Tibial artery (tissue), 4 donors: Measurements from ENCODE around the gene PIP5K1B.

Experiments used
- DNase-seq, 2 donors: peaks; one replicate each; pipeline ENCODE4 v3.0.0-alpha.2; 2019
- H3K27ac ChIP-seq, 2 donors: fragments of 200-600 bp; sonication (generic) in 1 of 2; 1 replicate in 1 of 2; 2 replicates in 1 of 2; pipeline ENCODE4 v1.5.1; 2018 to 2019; ENCODE audit warnings: mild to moderate bottlenecking in 1 of 2
- H3K27me3 ChIP-seq, 2 donors: fragments of 200-600 bp; sonication (generic) in 1 of 2; one replicate each; pipeline versions ENCODE4 v1.5.1 to v1.6.0; 2016 to 2019
- H3K36me3 ChIP-seq, 3 donors: fragments of 200-600 bp; sonication (generic) in 2 of 3; one replicate each; pipeline ENCODE4 v1.5.1; 2016 to 2019; ENCODE audit warnings: mild to moderate bottlenecking in 2 of 3
- H3K4me1 ChIP-seq, 4 donors: fragments of 200-600 bp; sonication (generic) in 2 of 4; 1 replicate in 3 of 4; 2 replicates in 1 of 4; pipeline ENCODE4 v1.5.1; 2016 to 2019
- H3K4me3 ChIP-seq, 2 donors: fragments of 200-600 bp; sonication (generic) in 1 of 2; 1 replicate in 1 of 2; 2 replicates in 1 of 2; pipeline ENCODE4 v1.5.1; 2018 to 2019; ENCODE audit warnings: mild to moderate bottlenecking in 2 of 2
- H3K9me3 ChIP-seq, 3 donors: fragments of 200-600 bp; sonication (generic) in 1 of 3; one replicate each; pipeline ENCODE4 v1.5.1; 2016 to 2019
- CTCF ChIP-seq, 2 experiments: fragments of 200-600 bp in 1 of 2; fragments of 450-650 bp in 1 of 2; IDR thresholded peaks; one replicate each; pipeline ENCODE4 v1.5.1; 2017 to 2019; ENCODE audit warnings: antibody characterized with exemption in 2 of 2, mild to moderate bottlenecking in 1 of 2, moderate library complexity in 1 of 2
- intact Hi-C: fragments of 100-400 bp; cut with DNase I; formaldehyde crosslinking; loops from one replicate; pipeline ENCODE4 v1.15.0; 2023; ENCODE audit warnings: low total_unique reads

Gene PIP5K1B

GRCh38 chr9:68750786-68751185 lies 45.7 kb downstream of the PIP5K1B start:
- Histone ChIP-seq H3K4me1 (no peaks in the 10 kb centered on the region), H3K9me3 (no peaks in the 10 kb centered on the region), H3K27me3 (no peaks in the 10 kb centered on the region), H3K27ac (no peak overlapping the region), H3K36me3 (no peaks in the 10 kb centered on the region), H3K4me3 (no peak overlapping the region)
- TF ChIP-seq CTCF (IDR thresholded peaks at IDR 0.05) = no peak
- DNase-seq = no peak
- intact Hi-C loops = no loop called here

DNA sequence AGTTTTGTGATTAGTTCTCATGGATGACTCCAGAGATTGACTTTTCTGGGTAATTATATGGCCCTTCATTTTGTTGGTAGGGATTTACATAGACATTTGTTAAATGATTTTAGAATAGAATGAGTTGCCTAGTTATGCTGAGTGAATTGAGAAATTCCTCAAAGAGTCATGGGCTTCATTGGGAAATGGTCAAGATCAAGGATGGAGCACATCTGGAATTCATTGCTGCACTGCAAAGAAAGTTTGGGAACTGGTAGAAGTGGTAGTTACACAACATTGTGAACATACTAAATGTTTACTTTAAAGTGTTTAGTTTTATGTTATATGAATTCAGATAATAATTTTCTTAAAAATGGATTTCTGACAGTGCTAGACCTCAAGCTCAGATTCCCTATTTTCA lies 46.5 kb downstream of the PIP5K1B start:
- no peaks in the 10 kb centered on the region for H3K36me3 ChIP-seq
- intact Hi-C loops = no loop called here
- H3K9me3 ChIP-seq = no peaks in the 10 kb centered on the region
- DNase-seq = no peak
- no peak overlapping the region for H3K27ac ChIP-seq
- no peak for TF ChIP-seq CTCF (IDR thresholded peaks at IDR 0.05)
- H3K4me1 ChIP-seq = no peaks in the 10 kb centered on the region
- H3K27me3 ChIP-seq = no peaks in the 10 kb centered on the region
- H3K4me3 ChIP-seq = no peak overlapping the region

GRCh38 chr9:68755051-68755450 lies 50.0 kb downstream of the PIP5K1B start:
- no peak overlapping the region for H3K27ac ChIP-seq
- H3K9me3 ChIP-seq = no peaks in the 10 kb centered on the region
- no peak for TF ChIP-seq CTCF (IDR thresholded peaks at IDR 0.05)
- no peak overlapping the region for H3K4me3 ChIP-seq
- no peaks in the 10 kb centered on the region for H3K27me3 ChIP-seq
- intact Hi-C loops = no loop called here
- DNase-seq = no peak
- H3K36me3 ChIP-seq = no peaks in the 10 kb centered on the region
- H3K4me1 ChIP-seq = no peaks in the 10 kb centered on the region

- TF ChIP-seq CTCF (IDR thresholded peaks at IDR 0.05) = no peak
- H3K36me3 ChIP-seq = no peaks in the 10 kb centered on the region
- no peaks in the 10 kb centered on the region for H3K27me3 ChIP-seq
- DNase-seq = no peak
- H3K4me1 ChIP-seq = no peaks in the 10 kb centered on the region
- no peaks in the 10 kb centered on the region for H3K9me3 ChIP-seq
- no peak overlapping the region for H3K27ac ChIP-seq
- intact Hi-C loops = no loop called here
- H3K4me3 ChIP-seq = no peak overlapping the region
Measured at GRCh38 chr9:68755752-68756151, 50.7 kb downstream of the PIP5K1B start.

- TF ChIP-seq CTCF (IDR thresholded peaks at IDR 0.05) = no peak
- Histone ChIP-seq H3K4me1 (peaks cover 0 to 5% (median 0%) of the 10 kb centered on the region in 4 donors), H3K4me3 (no peak overlapping the region), H3K27ac (no peak overlapping the region), H3K9me3 (no peaks in the 10 kb centered on the region), H3K36me3 (no peaks in the 10 kb centered on the region), H3K27me3 (no peaks in the 10 kb centered on the region)
- intact Hi-C loops = no loop called here
- DNase-seq = no peak
Measured at GRCh38 chr9:68759981-68760673, 55.1 kb downstream of the PIP5K1B start.
